Measurements from ENCODE around the gene ANKRD55. TPM values are rescaled to one million over a fixed set of nuclear protein-coding genes. Genes with fewer than 3 reads are reported as not detected.

Gene ANKRD55
- total and polyA plus RNA-seq, 2 donors (not counting 1 experiment from before 2014, with no cell fraction given): not detected

DNA sequence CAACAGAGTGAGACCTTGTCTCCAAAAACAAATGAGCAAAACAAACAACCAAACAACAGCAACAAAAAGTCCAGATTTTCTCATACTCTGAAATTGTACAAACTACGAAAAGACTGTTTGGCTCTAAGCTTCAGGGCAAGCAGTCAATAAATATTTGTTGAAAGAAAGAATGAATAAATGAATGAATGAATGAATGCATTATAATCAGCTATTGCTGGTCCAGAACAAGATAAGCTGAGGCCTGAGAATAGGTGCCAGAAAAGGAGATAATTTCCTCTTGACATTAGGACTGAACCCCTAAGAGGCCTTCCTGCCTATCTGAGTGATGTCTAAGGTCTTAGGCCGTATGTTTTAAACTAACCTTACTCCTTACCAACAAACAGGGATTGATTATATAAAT is 139.2 kb downstream of the ANKRD55 start:
- Histone ChIP-seq H4K20me1 (ENCODE audit: control insufficient read depth, extremely low read depth, insufficient read depth, low read length) (no peaks in the 10 kb centered on the region), H3K79me2 (ENCODE audit: control insufficient read depth, insufficient read depth, low read length) (no peaks in the 10 kb centered on the region), H3K4me2 (ENCODE audit: extremely low read depth, insufficient read depth, low read length) (no peak overlapping the region), H3K9ac (ENCODE audit: insufficient read depth, low read length) (no peak overlapping the region), H3K27ac (ENCODE audit: insufficient read depth, low read length) (no peak overlapping the region), H3K27me3 (ENCODE audit: control insufficient read depth, insufficient read depth, low read length) (no peaks in the 10 kb centered on the region), H3K36me3 (ENCODE audit: control insufficient read depth, insufficient read depth, low read length) (no peaks in the 10 kb centered on the region), H3K4me3 (replicated peaks in 1 of 4; ENCODE audit: control extremely low read depth in 1 of 4, insufficient read depth in 1 of 4, low read depth in 3 of 4, low read length in 4 of 4) (no peak overlapping the region), H3K4me1 (ENCODE audit: control insufficient read depth, extremely low read depth, insufficient read depth, low read length) (peaks cover 12% of the 10 kb centered on the region), H2AFZ (ENCODE audit: low read length) (no peak overlapping the region), H3K9me3 (ENCODE audit: control insufficient read depth, insufficient read depth, low read depth, low read length) (no peaks in the 10 kb centered on the region)
- no peak for DNase-seq (ENCODE audit: low read depth in 2 of 2)
- TF ChIP-seq, protein P1, sequence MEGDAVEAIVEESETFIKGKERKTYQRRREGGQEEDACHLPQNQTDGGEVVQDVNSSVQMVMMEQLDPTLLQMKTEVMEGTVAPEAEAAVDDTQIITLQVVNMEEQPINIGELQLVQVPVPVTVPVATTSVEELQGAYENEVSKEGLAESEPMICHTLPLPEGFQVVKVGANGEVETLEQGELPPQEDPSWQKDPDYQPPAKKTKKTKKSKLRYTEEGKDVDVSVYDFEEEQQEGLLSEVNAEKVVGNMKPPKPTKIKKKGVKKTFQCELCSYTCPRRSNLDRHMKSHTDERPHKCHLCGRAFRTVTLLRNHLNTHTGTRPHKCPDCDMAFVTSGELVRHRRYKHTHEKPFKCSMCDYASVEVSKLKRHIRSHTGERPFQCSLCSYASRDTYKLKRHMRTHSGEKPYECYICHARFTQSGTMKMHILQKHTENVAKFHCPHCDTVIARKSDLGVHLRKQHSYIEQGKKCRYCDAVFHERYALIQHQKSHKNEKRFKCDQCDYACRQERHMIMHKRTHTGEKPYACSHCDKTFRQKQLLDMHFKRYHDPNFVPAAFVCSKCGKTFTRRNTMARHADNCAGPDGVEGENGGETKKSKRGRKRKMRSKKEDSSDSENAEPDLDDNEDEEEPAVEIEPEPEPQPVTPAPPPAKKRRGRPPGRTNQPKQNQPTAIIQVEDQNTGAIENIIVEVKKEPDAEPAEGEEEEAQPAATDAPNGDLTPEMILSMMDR (conservative IDR thresholded peaks at IDR 0.05 in 1 of 2, IDR thresholded peaks at IDR 0.05 in 1 of 2; ENCODE audit: low read depth in 1 of 2, low read length in 2 of 2): no peak
- no peak for TF ChIP-seq EZH2 (IDR thresholded peaks at IDR 0.05; ENCODE audit: low read length, missing control alignments)

DNA sequence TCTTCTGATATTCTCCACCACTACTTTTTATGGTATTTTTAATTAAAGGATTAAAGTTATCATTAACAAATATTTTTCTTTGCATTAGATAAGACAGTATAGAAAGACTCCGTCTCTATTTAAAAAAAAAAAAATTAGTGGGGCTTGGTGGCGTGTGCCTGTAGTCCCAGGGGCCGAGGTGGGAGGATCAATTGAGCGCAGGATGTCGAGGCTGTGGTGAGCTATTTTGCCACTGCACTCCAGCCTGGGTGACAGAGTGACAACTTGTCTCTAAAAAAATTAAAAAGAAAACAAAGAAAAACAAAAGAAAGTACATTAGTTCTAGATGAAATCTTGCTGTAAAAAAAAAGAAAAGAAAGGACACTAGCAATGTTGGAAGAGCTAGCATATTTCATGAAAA is 141.0 kb downstream of the ANKRD55 start:
- H2AFZ ChIP-seq (ENCODE audit: low read length): no peak overlapping the region
- H3K27me3 ChIP-seq (ENCODE audit: control insufficient read depth, insufficient read depth, low read length): no peaks in the 10 kb centered on the region
- no peak for TF ChIP-seq EZH2 (IDR thresholded peaks at IDR 0.05; ENCODE audit: low read length, missing control alignments)
- TF ChIP-seq, protein P1 (conservative IDR thresholded peaks at IDR 0.05 in 1 of 2, IDR thresholded peaks at IDR 0.05 in 1 of 2; ENCODE audit: low read depth in 1 of 2, low read length in 2 of 2): no peak
- H3K27ac ChIP-seq (ENCODE audit: insufficient read depth, low read length): no peak overlapping the region
- H3K36me3 ChIP-seq (ENCODE audit: control insufficient read depth, insufficient read depth, low read length): no peaks in the 10 kb centered on the region
- H3K9me3 ChIP-seq (ENCODE audit: control insufficient read depth, insufficient read depth, low read depth, low read length): no peaks in the 10 kb centered on the region
- DNase-seq (ENCODE audit: low read depth in 2 of 2): no peak
- H3K9ac ChIP-seq (ENCODE audit: insufficient read depth, low read length): no peak overlapping the region
- no peak overlapping the region for H3K4me3 ChIP-seq (replicated peaks in 1 of 4; ENCODE audit: control extremely low read depth in 1 of 4, insufficient read depth in 1 of 4, low read depth in 3 of 4, low read length in 4 of 4)
- H3K4me2 ChIP-seq (ENCODE audit: extremely low read depth, insufficient read depth, low read length): no peak overlapping the region
- H4K20me1 ChIP-seq (ENCODE audit: control insufficient read depth, extremely low read depth, insufficient read depth, low read length): no peaks in the 10 kb centered on the region
- no peaks in the 10 kb centered on the region for H3K79me2 ChIP-seq (ENCODE audit: control insufficient read depth, insufficient read depth, low read length)
- H3K4me1 ChIP-seq (ENCODE audit: control insufficient read depth, extremely low read depth, insufficient read depth, low read length): peaks cover 10% of the 10 kb centered on the region

DNA sequence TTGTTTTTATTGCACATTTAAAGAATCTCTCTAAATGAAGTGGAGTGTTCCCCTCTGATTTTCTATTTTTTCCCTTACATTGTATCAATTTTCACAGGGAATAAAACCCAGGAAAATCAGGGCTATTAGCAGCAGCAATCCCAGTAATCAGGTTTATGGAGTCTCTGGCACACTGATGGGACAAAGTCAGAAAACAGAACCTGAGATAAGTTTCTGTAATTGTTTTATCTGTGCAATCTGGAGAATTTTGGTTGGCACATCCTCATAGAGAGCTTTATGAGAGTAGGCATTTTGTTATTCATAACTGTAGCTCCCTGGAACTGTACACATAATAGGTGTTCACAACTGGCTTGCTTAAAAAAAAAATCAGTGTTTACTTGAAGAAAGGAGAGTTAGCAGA is 141.5 kb downstream of the ANKRD55 start:
- no peaks in the 10 kb centered on the region for H3K9me3 ChIP-seq (ENCODE audit: control insufficient read depth, insufficient read depth, low read depth, low read length)
- H3K4me3 ChIP-seq (replicated peaks in 1 of 4; ENCODE audit: control extremely low read depth in 1 of 4, insufficient read depth in 1 of 4, low read depth in 3 of 4, low read length in 4 of 4): no peak overlapping the region
- no peak overlapping the region for H2AFZ ChIP-seq (ENCODE audit: low read length)
- H3K9ac ChIP-seq (ENCODE audit: insufficient read depth, low read length): no peak overlapping the region
- H3K79me2 ChIP-seq (ENCODE audit: control insufficient read depth, insufficient read depth, low read length): no peaks in the 10 kb centered on the region
- no peaks in the 10 kb centered on the region for H3K27me3 ChIP-seq (ENCODE audit: control insufficient read depth, insufficient read depth, low read length)
- H4K20me1 ChIP-seq (ENCODE audit: control insufficient read depth, extremely low read depth, insufficient read depth, low read length): no peaks in the 10 kb centered on the region
- H3K27ac ChIP-seq (ENCODE audit: insufficient read depth, low read length): no peak overlapping the region
- no peak for DNase-seq (ENCODE audit: low read depth in 2 of 2)
- no peaks in the 10 kb centered on the region for H3K36me3 ChIP-seq (ENCODE audit: control insufficient read depth, insufficient read depth, low read length)
- H3K4me2 ChIP-seq (ENCODE audit: extremely low read depth, insufficient read depth, low read length): no peak overlapping the region
- peaks cover 10% of the 10 kb centered on the region for H3K4me1 ChIP-seq (ENCODE audit: control insufficient read depth, extremely low read depth, insufficient read depth, low read length)
- no peak for TF ChIP-seq EZH2 (IDR thresholded peaks at IDR 0.05; ENCODE audit: low read length, missing control alignments)
- TF ChIP-seq, protein P1 (conservative IDR thresholded peaks at IDR 0.05 in 1 of 2, IDR thresholded peaks at IDR 0.05 in 1 of 2; ENCODE audit: low read depth in 1 of 2, low read length in 2 of 2): no peak

Measured in fibroblast of lung (primary cell).